GM12878 (cell line): Measurements from ENCODE around the gene RIPPLY2. TPM values are rescaled to one million over a fixed set of nuclear protein-coding genes. Genes with fewer than 3 reads are reported as not detected.

Experiments used
- ATAC-seq: fragments of 200-7000 bp; cut with Tn5 transposase; 3 replicates; pipeline ENCODE4 v1.9.1; 2020; ENCODE audit warnings: mild to moderate bottlenecking, moderate library complexity
- BruUV-seq: library from RNA; stranded (reverse); fragments of 400-500 nt; replicated peaks from 2 replicates; lab custom pipeline; 2021; lab: Mats Ljungman, UMichigan
- CTCF ChIA-PET: fragments of 300-600 bp; sonication (Branson Sonifier 250); formaldehyde crosslinking; extraction: SDS; loops from one replicate; lab custom pipeline; 2021; ENCODE audit warnings: inconsistent platforms; lab: Yijun Ruan, JAX
- POLR2A ChIA-PET: fragments of 350-600 bp; formaldehyde crosslinking; extraction: SDS; loops from one replicate; lab custom pipeline; 2021; ENCODE audit warnings: inconsistent platforms; lab: Charles Lee
- RAD21 ChIA-PET: fragments of 300-600 bp; sonication (Branson Sonifier 250); formaldehyde crosslinking; loops from one replicate; lab custom pipeline; 2023; ENCODE audit warnings: antibody characterized with exemption; ENCODE audit not compliant: unreplicated experiment; lab: Charles Lee
- SMC1A ChIA-PET: fragments of 300-600 bp; sonication (Branson Sonifier 250); formaldehyde crosslinking; loops from one replicate; lab custom pipeline; 2023; ENCODE audit not compliant: unreplicated experiment, uncharacterized antibody; lab: Charles Lee
- DNase-seq: peaks from one replicate; pipeline ENCODE4 v3.0.0-alpha.2; 2011; ENCODE audit warnings: low read depth, low spot score
- FAIRE-seq: peaks from 3 replicates; lab custom pipeline; 2011; peaks lifted over from hg19 to GRCh38; lab: Jason Lieb, UNC
- H2AFZ ChIP-seq: 2 replicates; pipeline ENCODE4 v1.6.0; 2011; ENCODE audit warnings: low read depth, low read length, control low read depth; ENCODE audit not compliant: control insufficient read depth
- H3K27ac ChIP-seq: 2 replicates; pipeline ENCODE4 v1.5.1; 2011; ENCODE audit warnings: control low read depth; ENCODE audit not compliant: control insufficient read depth, insufficient read depth
- H3K27me3 ChIP-seq, 2 experiments: replicated peaks in 1 of 2; 2 replicates each; pipeline versions ENCODE4 v1.6.0 to v1.6.1; 2011; ENCODE audit warnings: low read length in 1 of 2; ENCODE audit not compliant: control insufficient read depth in 2 of 2, insufficient read depth in 2 of 2
- H3K36me3 ChIP-seq, 2 experiments: 2 replicates each; pipeline ENCODE4 v1.5.1; 2011; ENCODE audit warnings: low read length in 1 of 2; ENCODE audit not compliant: control insufficient read depth in 2 of 2, insufficient read depth in 2 of 2
- H3K4me1 ChIP-seq: 2 replicates; pipeline ENCODE4 v1.6.1; 2011; ENCODE audit warnings: mild to moderate bottlenecking, low read length, moderate library complexity, mixed read lengths; ENCODE audit not compliant: control insufficient read depth, insufficient read depth
- H3K4me2 ChIP-seq: 2 replicates; pipeline ENCODE4 v1.6.0; 2011; ENCODE audit warnings: control low read depth; ENCODE audit not compliant: control insufficient read depth, insufficient read depth
- H3K4me3 ChIP-seq: fragments of 200-600 bp; sonication (generic); 2 replicates; pipeline ENCODE4 v1.5.1; 2016
- H3K79me2 ChIP-seq: 2 replicates; pipeline ENCODE4 v1.6.0; 2011; ENCODE audit warnings: low read length; ENCODE audit not compliant: control insufficient read depth, insufficient read depth
- H3K9ac ChIP-seq: 2 replicates; pipeline ENCODE4 v1.8.0; 2011; ENCODE audit warnings: low read length, control low read depth, mixed read lengths; ENCODE audit not compliant: control insufficient read depth, insufficient read depth
- H3K9me3 ChIP-seq: replicated peaks from 3 replicates; pipeline ENCODE4 v1.5.1; 2011; ENCODE audit warnings: mild to moderate bottlenecking, low read length; ENCODE audit not compliant: control insufficient read depth, insufficient read depth
- H4K20me1 ChIP-seq: 2 replicates; pipeline ENCODE4 v1.6.0; 2011; ENCODE audit not compliant: control insufficient read depth, insufficient read depth
- CEBPZ ChIP-seq: fragments of 150-350 bp; IDR thresholded peaks from 2 replicates; pipeline ENCODE4 v1.6.1; 2016; ENCODE audit warnings: low read depth, low read length
- EGR1 ChIP-seq, 2 experiments: IDR thresholded peaks; 1 replicate in 1 of 2; 2 replicates in 1 of 2; pipeline ENCODE4 v1.6.1; 2011 to 2012; ENCODE audit warnings: low read depth in 2 of 2, low read length in 2 of 2, borderline replicate concordance in 1 of 2, mild to moderate bottlenecking in 1 of 2, moderate library complexity in 1 of 2
- JUNB ChIP-seq: IDR thresholded peaks from 2 replicates; pipeline ENCODE4 v1.6.1; 2016; ENCODE audit warnings: antibody characterized with exemption, mild to moderate bottlenecking
- NKRF ChIP-seq: fragments of 450-650 bp; conservative IDR thresholded peaks from 2 replicates; pipeline ENCODE4 v1.6.1; 2017; ENCODE audit warnings: mild to moderate bottlenecking, moderate library complexity
- PKNOX1 ChIP-seq: fragments of 450-650 bp; IDR thresholded peaks from 2 replicates; pipeline ENCODE4 v1.6.1; 2016; ENCODE audit warnings: mild to moderate bottlenecking
- RCOR1 ChIP-seq: conservative IDR thresholded peaks from 2 replicates; pipeline ENCODE4 v1.6.1; 2012; ENCODE audit warnings: low read depth, low read length, improper control_type of control experiment
- SIX5 ChIP-seq: IDR thresholded peaks from 2 replicates; pipeline ENCODE4 v1.6.1; 2011; ENCODE audit warnings: mild to moderate bottlenecking, low read depth, low read length, moderate library complexity; ENCODE audit not compliant: severe bottlenecking
- SMAD1 ChIP-seq: fragments of 450-650 bp; IDR thresholded peaks from 2 replicates; pipeline ENCODE4 v1.6.1; 2018; ENCODE audit warnings: mild to moderate bottlenecking, low read depth; ENCODE audit not compliant: partially characterized antibody
- SPI1 ChIP-seq: IDR thresholded peaks from 2 replicates; pipeline ENCODE4 v1.6.1; 2011; ENCODE audit warnings: low read depth, mild to moderate bottlenecking, low read length, moderate library complexity, borderline replicate concordance; ENCODE audit not compliant: insufficient read depth
- TCF3 ChIP-seq: IDR thresholded peaks from 2 replicates; pipeline ENCODE4 v1.6.1; 2012; ENCODE audit warnings: low read depth, mild to moderate bottlenecking, low read length, borderline replicate concordance; ENCODE audit not compliant: insufficient read depth
- WGBS: methylation state at CpG from one replicate; pipeline ENCODE4 v1.1.6; 2016; ENCODE audit warnings: low lambda C conversion rate; ENCODE audit not compliant: insufficient replicate concordance, insufficient coverage; ENCODE audit errors: missing lambda C conversion rate; 5-methylcytosine and 5-hydroxymethylcytosine counted together
- in situ Hi-C: fragments of 300-500 bp; cut with MboI; formaldehyde crosslinking; loops from 9 replicates; pipeline ENCODE4 v1.14.3; 2018; ENCODE audit warnings: mixed read lengths
- intact Hi-C: fragments of 100-400 bp; cut with micrococcal nuclease; formaldehyde crosslinking; loops from one replicate; pipeline ENCODE4 v1.14.2; 2022; ENCODE audit not compliant: unreplicated experiment
- polyA plus RNA-seq, 11 experiments: library from polyadenylated mRNA; depleted of rRNA in 4 of 11; unstranded in 6 of 11; stranded (reverse) in 5 of 11; fragments of >200 nt; fragmentation: Nextera tagmentation in 4 of 11; fragmentation: Illumina TruSeq in 1 of 11; extraction: Ambion mirVana in 4 of 11; extraction: Trizol in 1 of 11; gene quantifications; 1 replicate in 1 of 11; 2 replicates in 10 of 11; pipeline versions ENCODE4 v1.2.1 to v1.2.3, GENCODE V29; 2011 to 2016; ENCODE audit warnings: inconsistent platforms in 2 of 11, missing spikeins in 2 of 11, low read depth in 1 of 11
- total RNA-seq, 4 experiments: library from RNA; depleted of rRNA in 3 of 4; stranded (reverse); fragments of >200 nt in 3 of 4; fragmentation: Illumina TruSeq in 1 of 4; extraction: Trizol in 1 of 4; gene quantifications; 2 replicates each; pipeline versions ENCODE4 v1.2.1 to v1.2.3, GENCODE V29; 2013 to 2021
- TF ChIP-seq, protein P1 (sequence below): fragments of 450-650 bp; IDR thresholded peaks from 2 replicates; pipeline ENCODE4 v1.6.1; 2018; ENCODE audit warnings: borderline replicate concordance, mild to moderate bottlenecking; ENCODE audit not compliant: partially characterized antibody

RIPPLY2 gene
- total and polyA plus RNA-seq, 10 of the 15 experiments (the other 5 are each of a cell fraction or from before 2014, with no cell fraction given) = 0.09 to 0.51 (median 0.17) TPM; not detected in 7

- WGBS = 19% methylated on average over 3 of the region's 3 CpGs
- SMC1A ChIA-PET = interaction anchor here (0.9 to 1.2 kb wide), 2 partner anchors 72 to 229 kb away, joined by 4 to 5 read pairs; no protein-coding TSS in a partner anchor
- FAIRE-seq (no peak), DNase-seq (no peak), ATAC-seq (no peak)
- Histone ChIP-seq H3K4me2 (no peak overlapping the region), H3K9ac (no peak overlapping the region), H3K4me3 (no peak overlapping the region), H3K79me2 (no peaks in the 10 kb centered on the region), H4K20me1 (no peaks in the 10 kb centered on the region), H3K4me1 (no peaks in the 10 kb centered on the region), H3K9me3 (no peaks in the 10 kb centered on the region), H3K27me3 (no peaks in the 10 kb centered on the region), H3K36me3 (no peaks in the 10 kb centered on the region), H2AFZ (no peak overlapping the region), H3K27ac (no peak overlapping the region)
- no TSS peak for BruUV-seq
- CTCF ChIA-PET = interaction anchor here (1.4 kb wide), 1 partner anchor 8 kb away, joined by 3 read pairs; no protein-coding TSS in a partner anchor
- intact Hi-C loops = no loop called here
- in situ Hi-C loops = no loop called here
- TF ChIP-seq JUNB (no peak), CEBPZ (no peak), PKNOX1 (no peak), SIX5 (no peak), TCF3 (no peak), SPI1 (no peak), EGR1 (IDR thresholded peaks at IDR 0.05; ENCODE audit: borderline replicate concordance in 1 of 2, low read depth in 2 of 2, low read length in 2 of 2) (no peak), SMAD1 (no peak), RCOR1 (no peak), NKRF (no peak)
- TF ChIP-seq, protein P1, sequence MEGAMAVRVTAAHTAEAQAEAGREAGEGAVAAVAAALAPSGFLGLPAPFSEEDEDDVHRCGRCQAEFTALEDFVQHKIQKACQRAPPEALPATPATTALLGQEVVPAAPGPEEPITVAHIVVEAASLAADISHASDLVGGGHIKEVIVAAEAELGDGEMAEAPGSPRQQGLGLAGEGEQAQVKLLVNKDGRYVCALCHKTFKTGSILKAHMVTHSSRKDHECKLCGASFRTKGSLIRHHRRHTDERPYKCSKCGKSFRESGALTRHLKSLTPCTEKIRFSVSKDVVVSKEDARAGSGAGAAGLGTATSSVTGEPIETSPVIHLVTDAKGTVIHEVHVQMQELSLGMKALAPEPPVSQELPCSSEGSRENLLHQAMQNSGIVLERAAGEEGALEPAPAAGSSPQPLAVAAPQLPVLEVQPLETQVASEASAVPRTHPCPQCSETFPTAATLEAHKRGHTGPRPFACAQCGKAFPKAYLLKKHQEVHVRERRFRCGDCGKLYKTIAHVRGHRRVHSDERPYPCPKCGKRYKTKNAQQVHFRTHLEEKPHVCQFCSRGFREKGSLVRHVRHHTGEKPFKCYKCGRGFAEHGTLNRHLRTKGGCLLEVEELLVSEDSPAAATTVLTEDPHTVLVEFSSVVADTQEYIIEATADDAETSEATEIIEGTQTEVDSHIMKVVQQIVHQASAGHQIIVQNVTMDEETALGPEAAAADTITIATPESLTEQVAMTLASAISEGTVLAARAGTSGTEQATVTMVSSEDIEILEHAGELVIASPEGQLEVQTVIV = no peak
- POLR2A ChIA-PET = no interaction called here
- RAD21 ChIA-PET = interaction anchor here (1.0 kb wide), 1 partner anchor 229 kb away, joined by 3 read pairs; no protein-coding TSS in a partner anchor
Measured at GRCh38 chr6:83844170-83844569, 9.0 kb upstream of the RIPPLY2 start.
